ENCODE measurements around the gene VPS26C. TPM values are rescaled to one million over a fixed set of nuclear protein-coding genes. Genes with fewer than 3 reads are reported as not detected.

Gene VPS26C
- total and polyA plus RNA-seq, 2 of the 13 experiments (the other 11 are each of a cell fraction or from before 2014, with no cell fraction given): 30.3 to 39.7 TPM

GRCh38 chr21:37297364-37297763 lies 30.2 kb upstream of the VPS26C start (continued):
- TF ChIP-seq IKZF5 (CRISPR knock-in tag; IDR thresholded peaks at IDR 0.05): no peak
- TF ChIP-seq ZMYM4 (CRISPR knock-in tag; IDR thresholded peaks at IDR 0.05): no peak
- TF ChIP-seq ZNF10 (CRISPR knock-in tag; IDR thresholded peaks at IDR 0.05; ENCODE audit: borderline replicate concordance, low read depth): no peak
- TF ChIP-seq, protein P1, sequence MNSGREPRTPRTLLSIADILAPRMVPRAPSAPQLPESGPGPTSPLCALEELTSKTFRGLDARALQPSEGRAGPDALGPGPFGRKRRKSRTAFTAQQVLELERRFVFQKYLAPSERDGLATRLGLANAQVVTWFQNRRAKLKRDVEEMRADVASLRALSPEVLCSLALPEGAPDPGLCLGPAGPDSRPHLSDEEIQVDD (CRISPR knock-in tag; IDR thresholded peaks at IDR 0.05; ENCODE audit: borderline replicate concordance): no peak
- no peak for TF ChIP-seq ZNF772 (CRISPR knock-in tag; IDR thresholded peaks at IDR 0.05)

GRCh38 chr21:37294679-37295078 lies 27.5 kb upstream of the VPS26C start:
- Histone ChIP-seq H3K27me3 (ENCODE audit: control insufficient read depth in 1 of 2, insufficient read depth in 2 of 2, low read length in 2 of 2) (peaks cover 0 to 15% of the 10 kb centered on the region in 2 experiments; a peak in 2 of 5 replicates), H4K20me1 (ENCODE audit: insufficient read depth, low read length) (no peaks in the 10 kb centered on the region), H3K9me3 (ENCODE audit: low read length) (no peaks in the 10 kb centered on the region), H3K4me2 (ENCODE audit: low read depth, low read length) (no peak overlapping the region), H3K4me1 (ENCODE audit: insufficient read depth, low read length) (peaks cover 8% of the 10 kb centered on the region; the same call in 1 of the 2 replicates), H3K4me3 (replicated peaks in 1 of 3; ENCODE audit: insufficient read depth in 1 of 3, low read depth in 2 of 3, low read length in 3 of 3) (no peak overlapping the region), H3K27ac (ENCODE audit: extremely low read length, insufficient read depth, low read length) (no peak overlapping the region), H3K79me2 (ENCODE audit: insufficient read depth, low read length) (no peaks in the 10 kb centered on the region), H3K36me3 (replicated peaks in 1 of 2; ENCODE audit: control insufficient read depth in 1 of 2, insufficient read depth in 2 of 2, low read length in 2 of 2) (no peaks in the 10 kb centered on the region), H2AFZ (ENCODE audit: low read length) (no peak overlapping the region), H3K9ac (ENCODE audit: insufficient read depth, low read depth, low read length) (no peak overlapping the region)
- POLR2A ChIA-PET: no interaction called here
- intact Hi-C loops (cut with micrococcal nuclease; ENCODE audit: unreplicated experiment) (no loop called here), in situ Hi-C loops (cut with HindIII; ENCODE audit: extremely low pct_ligation_motif_present, low pct_unique_long_range_greater_than_20kb) (no loop called here)
- BruUV-seq (replicated peaks): no TSS peak
- WGBS (ENCODE audit: low lambda C conversion rate): 17% methylated on average over 5 of the region's 5 CpGs
- CTCF ChIA-PET (ENCODE audit: low intra/inter-chr PET ratio, low total read pairs): no interaction called here
- DNase-seq (ENCODE audit: low spot score) (no peak), ATAC-seq (no peak), FAIRE-seq (no peak)
- no peak for TF ChIP-seq ZEB1 (IDR thresholded peaks at IDR 0.05; ENCODE audit: insufficient replicate concordance, low read depth)
- TF ChIP-seq THRA (CRISPR knock-in tag; IDR thresholded peaks at IDR 0.05; ENCODE audit: borderline replicate concordance): no peak
- TF ChIP-seq NCOA5 (CRISPR knock-in tag; IDR thresholded peaks at IDR 0.05): no peak
- TF ChIP-seq ZNF780A (CRISPR knock-in tag; IDR thresholded peaks at IDR 0.05): no peak
- TF ChIP-seq RFX5 (IDR thresholded peaks at IDR 0.05; ENCODE audit: low read depth, low read length): no peak
- no peak for TF ChIP-seq ZBTB43 (CRISPR knock-in tag; conservative IDR thresholded peaks at IDR 0.05)
- no peak for TF ChIP-seq ZBTB7B (CRISPR knock-in tag; IDR thresholded peaks at IDR 0.05)
- no peak for TF ChIP-seq SNRNP70 (IDR thresholded peaks at IDR 0.05; ENCODE audit: low read depth, low read length)
- TF ChIP-seq ZNF234 (CRISPR knock-in tag; conservative IDR thresholded peaks at IDR 0.05): no peak
- TF ChIP-seq, protein P2, sequence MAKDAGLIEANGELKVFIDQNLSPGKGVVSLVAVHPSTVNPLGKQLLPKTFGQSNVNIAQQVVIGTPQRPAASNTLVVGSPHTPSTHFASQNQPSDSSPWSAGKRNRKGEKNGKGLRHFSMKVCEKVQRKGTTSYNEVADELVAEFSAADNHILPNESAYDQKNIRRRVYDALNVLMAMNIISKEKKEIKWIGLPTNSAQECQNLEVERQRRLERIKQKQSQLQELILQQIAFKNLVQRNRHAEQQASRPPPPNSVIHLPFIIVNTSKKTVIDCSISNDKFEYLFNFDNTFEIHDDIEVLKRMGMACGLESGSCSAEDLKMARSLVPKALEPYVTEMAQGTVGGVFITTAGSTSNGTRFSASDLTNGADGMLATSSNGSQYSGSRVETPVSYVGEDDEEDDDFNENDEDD (CRISPR knock-in tag; IDR thresholded peaks at IDR 0.05; ENCODE audit: borderline replicate concordance): no peak
- TF ChIP-seq HMGXB4 (CRISPR knock-in tag; IDR thresholded peaks at IDR 0.05; ENCODE audit: borderline replicate concordance in 1 of 2, low read depth in 1 of 2): no peak

Data from HepG2 (cell line).